Activated CD4-positive, alpha-beta T cell treated with anti-CD3 and anti-CD28 coated beads, Interleukin-2, amount 10 ng/mL, durations not matched to agents 7 days and 5 days (primary cell): ENCODE measurements around the gene NEU1. TPM values are rescaled to one million over a fixed set of nuclear protein-coding genes. Genes with fewer than 3 reads are reported as not detected.

Source experiments
- CTCF ChIA-PET: fragments of 350-600 bp; sonication (Branson Sonifier 250); formaldehyde crosslinking; loops from one replicate; lab custom pipeline; 2021; ENCODE audit warnings: antibody characterized with exemption; lab: Charles Lee
- POLR2A ChIA-PET: fragments of 350-600 bp; sonication (Branson Sonifier 250); formaldehyde crosslinking; loops from one replicate; lab custom pipeline; 2021; ENCODE audit warnings: antibody characterized with exemption; lab: Charles Lee
- DNase-seq: peaks from one replicate; pipeline ENCODE4 v3.0.0-alpha.2; 2020
- H3K27ac Mint-ChIP-seq: one replicate; pipeline ENCODE4 v1.8.0; 2021; ENCODE audit warnings: mild to moderate bottlenecking, moderate library complexity, mixed read lengths
- H3K27me3 Mint-ChIP-seq: one replicate; pipeline ENCODE4 v1.8.0; 2021; ENCODE audit warnings: mixed read lengths
- H3K36me3 Mint-ChIP-seq: one replicate; pipeline ENCODE4 v1.8.0; 2021; ENCODE audit warnings: low read depth, mixed read lengths
- H3K4me1 Mint-ChIP-seq: one replicate; pipeline ENCODE4 v1.8.0; 2021; ENCODE audit warnings: mixed read lengths
- H3K4me3 Mint-ChIP-seq: one replicate; pipeline ENCODE4 v1.8.0; 2021; ENCODE audit warnings: mild to moderate bottlenecking, moderate library complexity, mixed read lengths
- H3K9me3 Mint-ChIP-seq: one replicate; pipeline ENCODE4 v1.8.0; 2021; ENCODE audit warnings: mixed read lengths
- total RNA-seq, 2 experiments: library from RNA; stranded (reverse); gene quantifications; one replicate each; pipeline ENCODE4 v1.2.3, GENCODE V29; 2021

The NEU1 gene
- total RNA-seq, 2 experiments from 2014 or later: 16.7 to 17.0 TPM

DNA sequence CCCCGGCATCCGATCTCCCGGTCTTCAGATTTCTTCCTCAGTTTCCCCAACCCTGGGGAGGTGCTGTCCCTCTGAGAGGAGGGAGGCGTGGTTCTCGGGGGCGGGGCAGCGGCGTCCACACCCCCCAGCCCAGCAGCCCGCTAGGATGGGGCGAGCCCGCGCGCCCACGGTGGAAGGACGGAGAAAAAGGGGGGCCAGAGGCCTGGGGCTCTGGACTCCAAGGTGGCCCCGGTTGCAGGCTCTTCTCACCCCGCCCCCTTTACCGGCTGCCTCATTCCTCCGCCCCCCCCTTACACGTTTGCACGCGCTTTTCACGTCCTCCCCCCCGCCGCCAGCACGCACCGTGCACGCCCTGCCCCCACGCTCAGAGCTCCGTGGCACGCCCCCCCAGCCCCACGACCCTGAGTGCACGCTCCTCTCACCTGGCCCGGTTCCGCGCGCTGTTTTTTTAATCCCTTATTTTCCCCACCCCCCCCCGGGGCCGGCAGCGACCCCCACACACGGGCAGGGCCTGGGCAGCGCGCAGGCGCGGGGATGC is 38.9 kb upstream of the NEU1 start:
- Mint-ChIP-seq H3K36me3 (peaks cover 5% of the 10 kb centered on the region), H3K4me3 (peak overlapping the region; percentile 56), H3K4me1 (peaks cover 32% of the 10 kb centered on the region), H3K9me3 (no peaks in the 10 kb centered on the region), H3K27me3 (peaks cover 14% of the 10 kb centered on the region), H3K27ac (no peak overlapping the region)
- ChIA-PET POLR2A (no interaction called here), CTCF (no interaction called here)
- peak; percentile 63 for DNase-seq

DNA sequence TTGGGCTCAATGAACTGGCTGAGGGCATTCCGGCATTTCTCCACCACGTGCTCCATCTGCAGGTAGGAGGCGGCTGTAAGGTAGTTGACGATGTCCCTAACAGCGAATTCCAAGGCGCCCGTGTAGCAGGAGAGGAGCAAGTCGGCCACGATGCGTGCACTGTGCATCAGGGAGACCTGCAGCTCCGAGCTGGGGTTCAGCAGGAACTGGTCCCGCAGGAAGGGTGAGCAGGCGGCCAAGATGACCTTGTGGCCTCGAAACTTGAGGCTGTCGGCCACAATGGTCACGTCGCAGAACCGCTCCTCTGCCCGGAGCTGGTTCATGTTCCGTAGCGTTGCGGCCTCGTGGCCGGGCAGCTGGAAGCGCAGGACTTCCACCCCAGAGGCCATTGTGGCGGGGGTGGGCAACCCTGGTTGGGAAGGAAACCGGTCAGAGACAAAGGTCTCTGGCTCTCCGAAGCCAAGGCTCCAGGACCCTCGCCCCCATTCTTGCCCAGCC is 38.3 kb upstream of the NEU1 start:
- H3K27ac Mint-ChIP-seq: no peak overlapping the region

DNA sequence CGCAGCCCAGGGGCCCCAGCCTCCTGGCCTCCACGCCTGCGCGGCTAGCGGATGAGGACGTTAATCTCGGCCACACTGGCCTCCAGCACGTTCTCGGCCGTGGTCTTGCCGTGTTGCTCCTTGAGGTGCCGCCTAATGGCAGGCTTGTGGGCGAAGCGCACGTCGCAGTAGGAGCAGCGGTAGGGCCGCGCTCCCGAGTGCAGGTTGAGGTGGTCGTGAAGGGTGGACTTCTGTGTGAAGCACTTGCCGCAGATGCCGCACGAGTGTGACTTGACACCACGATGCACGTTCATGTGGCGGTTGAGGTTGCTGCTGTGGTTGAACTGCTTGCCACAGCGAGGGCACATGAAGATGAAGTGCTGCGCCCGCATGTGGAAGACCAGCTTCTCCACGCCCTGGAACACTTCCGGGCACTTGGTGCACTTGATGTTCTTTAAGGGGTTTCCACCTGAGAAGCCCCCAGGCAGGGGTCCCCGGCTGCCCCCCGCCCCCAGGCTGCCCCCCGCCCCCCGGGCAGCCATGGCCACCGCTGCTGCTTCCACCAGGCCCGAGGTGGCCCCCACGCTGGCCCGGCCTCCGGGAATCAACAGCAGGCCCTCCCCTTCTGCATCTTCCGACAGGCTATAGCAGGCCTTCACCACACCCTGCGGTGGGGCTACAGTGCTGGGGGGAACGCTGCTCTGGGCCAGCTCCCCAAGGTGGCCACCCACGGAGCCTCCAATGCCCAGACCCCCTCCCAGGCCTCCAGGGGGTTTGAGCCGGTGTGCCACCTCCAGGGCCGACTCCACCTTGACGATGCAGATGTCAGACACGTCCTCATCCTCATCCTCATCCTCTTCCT is 37.5 kb upstream of the NEU1 start:
- H3K4me1 Mint-ChIP-seq: peaks cover 39% of the 10 kb centered on the region
- CTCF ChIA-PET: interaction anchor here (0.6 kb wide), 1 partner anchor 194 kb away, joined by 3 read pairs; no protein-coding TSS in a partner anchor
- H3K9me3 Mint-ChIP-seq: no peaks in the 10 kb centered on the region
- no peak for DNase-seq
- POLR2A ChIA-PET: no interaction called here
- peaks cover 9% of the 10 kb centered on the region for H3K27me3 Mint-ChIP-seq
- peaks cover 11% of the 10 kb centered on the region for H3K36me3 Mint-ChIP-seq
- H3K4me3 Mint-ChIP-seq: peak overlapping the region; percentile 40
- no peak overlapping the region for H3K27ac Mint-ChIP-seq

More for the DNA sequence above, 38.3 kb upstream of the NEU1 start:
- ChIA-PET CTCF (interaction anchor here (0.6 kb wide), 1 partner anchor 195 kb away, joined by 3 read pairs; no protein-coding TSS in a partner anchor), POLR2A (no interaction called here)
- peak overlapping the region; percentile 56 for H3K4me3 Mint-ChIP-seq
- DNase-seq: no peak
- H3K4me1 Mint-ChIP-seq: peaks cover 34% of the 10 kb centered on the region
- peaks cover 7% of the 10 kb centered on the region for H3K36me3 Mint-ChIP-seq
- H3K9me3 Mint-ChIP-seq: no peaks in the 10 kb centered on the region
- H3K27me3 Mint-ChIP-seq: peaks cover 9% of the 10 kb centered on the region

- Mint-ChIP-seq H3K36me3 (peaks cover 11% of the 10 kb centered on the region), H3K9me3 (no peaks in the 10 kb centered on the region), H3K27me3 (peaks cover 6% of the 10 kb centered on the region), H3K27ac (no peak overlapping the region), H3K4me1 (peaks cover 39% of the 10 kb centered on the region), H3K4me3 (peak overlapping the region; percentile 60)
- ChIA-PET CTCF (interaction anchor here (0.8 to 2.9 kb wide), 3 partner anchors 11 to 53 kb away, joined by 3 to 11 read pairs (median 3); no protein-coding TSS in a partner anchor), POLR2A (no interaction called here)
- DNase-seq: no peak
Observed at GRCh38 chr6:31899215-31899614, 36.6 kb upstream of the NEU1 start.

DNA sequence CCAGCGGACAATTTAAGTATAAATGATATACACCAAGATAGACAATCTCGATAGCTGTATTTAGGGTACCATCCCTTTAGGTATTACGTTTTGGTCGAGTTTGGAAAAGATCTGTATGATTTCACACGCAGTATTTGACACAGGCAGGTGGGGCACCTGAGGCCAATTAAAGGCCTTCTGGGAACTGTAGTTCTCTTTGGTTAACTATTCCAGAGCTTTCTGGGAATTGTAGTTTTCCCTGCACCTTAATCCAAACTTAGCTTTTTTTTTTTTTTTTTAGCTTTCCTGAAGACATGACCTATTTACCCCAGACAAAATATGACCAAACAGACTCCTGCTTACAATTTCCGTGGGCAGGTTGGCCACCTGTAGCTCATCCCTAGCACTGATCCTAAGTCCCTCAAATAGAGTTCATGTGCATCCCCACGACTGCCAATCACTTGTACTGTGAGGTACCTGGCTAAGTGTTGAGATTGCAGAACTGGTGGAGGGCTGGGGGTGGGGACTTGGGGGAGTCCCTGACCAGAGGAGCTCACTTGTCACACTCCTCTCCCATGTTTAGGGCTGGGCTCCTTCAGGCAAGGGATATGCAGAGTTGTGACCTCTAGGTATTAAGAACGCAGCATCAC is 35.9 kb upstream of the NEU1 start:
- peak; percentile 46 for DNase-seq
- Mint-ChIP-seq H3K36me3 (peaks cover 13% of the 10 kb centered on the region), H3K27ac (peak overlapping the region; percentile 90), H3K27me3 (peaks cover under 1% of the 10 kb centered on the region), H3K4me1 (peaks cover 42% of the 10 kb centered on the region), H3K4me3 (peak overlapping the region; percentile 88), H3K9me3 (no peaks in the 10 kb centered on the region)
- ChIA-PET POLR2A (no interaction called here), CTCF (interaction anchor here (0.5 to 2.9 kb wide), 12 partner anchors 11 to 1334 kb away, joined by 3 to 11 read pairs (median 3); partner anchors contain the start of genes ATAT1 and GPANK1)

- no peaks in the 10 kb centered on the region for H3K9me3 Mint-ChIP-seq
- H3K4me3 Mint-ChIP-seq: peak within 1 kb of the TSS; percentile 88
- ChIA-PET POLR2A (interaction anchor here (1.2 kb wide), 1 partner anchor 54 kb away, joined by 3 read pairs; no protein-coding TSS in a partner anchor), CTCF (interaction anchor here (0.6 to 2.9 kb wide), 13 partner anchors 10 to 1271 kb away, joined by 3 to 11 read pairs (median 3); partner anchors contain the start of genes ATAT1, GPANK1 and NEU1)
- H3K4me1 Mint-ChIP-seq: peaks cover 42% of the 10 kb centered on the region
- H3K27me3 Mint-ChIP-seq: no peaks in the 10 kb centered on the region
- peaks cover 17% of the 10 kb centered on the region for H3K36me3 Mint-ChIP-seq
- DNase-seq: peak; percentile 87
- peak within 1 kb of the TSS; percentile 90 for H3K27ac Mint-ChIP-seq
Observed at GRCh38 chr6:31897612-31898382, 35.2 kb upstream of the NEU1 start, which contains the start of gene EHMT2. EHMT2 (minus strand) TSS chr6:31897698; CDS start chr6:31897677, 21 bp downstream.

GRCh38 chr6:31896856-31897611 is 34.4 kb upstream of the NEU1 start:
- DNase-seq: no peak

DNA sequence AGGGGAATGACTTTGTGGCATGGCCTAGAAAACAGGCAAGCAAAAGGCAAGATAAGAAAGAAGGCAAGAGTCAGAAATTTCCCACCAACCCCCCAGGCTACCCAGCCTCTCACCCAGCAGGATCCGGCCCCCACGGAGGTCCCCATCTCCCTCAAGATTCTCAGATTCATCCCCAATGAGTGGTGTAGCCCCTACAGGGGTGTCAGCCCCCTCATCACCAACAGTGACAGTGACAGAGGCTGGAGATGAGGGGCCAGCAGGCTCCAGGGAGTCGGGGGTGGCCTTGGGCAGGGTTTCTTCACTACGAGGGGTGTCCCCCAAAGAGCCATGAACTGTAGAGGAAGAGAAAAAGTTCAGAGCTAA is 33.9 kb upstream of the NEU1 start:
- peak overlapping the region; percentile 79 for H3K4me3 Mint-ChIP-seq
- DNase-seq: no peak
- H3K9me3 Mint-ChIP-seq: no peaks in the 10 kb centered on the region
- H3K36me3 Mint-ChIP-seq: peaks cover 24% of the 10 kb centered on the region
- H3K4me1 Mint-ChIP-seq: peaks cover 37% of the 10 kb centered on the region
- ChIA-PET CTCF (interaction anchor here (0.6 to 2.9 kb wide), 3 partner anchors 8 to 126 kb away, joined by 3 to 11 read pairs (median 4); no protein-coding TSS in a partner anchor), POLR2A (no interaction called here)
- H3K27me3 Mint-ChIP-seq: no peaks in the 10 kb centered on the region
- peak overlapping the region; percentile 85 for H3K27ac Mint-ChIP-seq

More at GRCh38 chr6:31896856-31897611, 34.4 kb upstream of the NEU1 start:
- POLR2A ChIA-PET: interaction anchor here (1.2 kb wide), 1 partner anchor 55 kb away, joined by 3 read pairs; no protein-coding TSS in a partner anchor
- Mint-ChIP-seq H3K4me3 (peak overlapping the region; percentile 79), H3K27me3 (no peaks in the 10 kb centered on the region), H3K27ac (peak overlapping the region; percentile 85), H3K36me3 (peaks cover 22% of the 10 kb centered on the region), H3K9me3 (no peaks in the 10 kb centered on the region), H3K4me1 (peaks cover 37% of the 10 kb centered on the region)
- CTCF ChIA-PET: interaction anchor here (0.6 to 2.9 kb wide), 7 partner anchors 9 to 298 kb away, joined by 3 to 11 read pairs (median 4); partner anchors contain the start of gene NEU1

GRCh38 chr6:31892821-31893220 is 30.2 kb upstream of the NEU1 start:
- no peaks in the 10 kb centered on the region for H3K9me3 Mint-ChIP-seq
- peaks cover 19% of the 10 kb centered on the region for H3K4me1 Mint-ChIP-seq
- no peaks in the 10 kb centered on the region for H3K27me3 Mint-ChIP-seq
- no peak overlapping the region for H3K4me3 Mint-ChIP-seq
- ChIA-PET CTCF (interaction anchor here (0.6 kb wide), 1 partner anchor 43 kb away, joined by 3 read pairs; no protein-coding TSS in a partner anchor), POLR2A (no interaction called here)
- no peak for DNase-seq
- peaks cover 37% of the 10 kb centered on the region for H3K36me3 Mint-ChIP-seq
- peak overlapping the region; percentile 6 for H3K27ac Mint-ChIP-seq

DNA sequence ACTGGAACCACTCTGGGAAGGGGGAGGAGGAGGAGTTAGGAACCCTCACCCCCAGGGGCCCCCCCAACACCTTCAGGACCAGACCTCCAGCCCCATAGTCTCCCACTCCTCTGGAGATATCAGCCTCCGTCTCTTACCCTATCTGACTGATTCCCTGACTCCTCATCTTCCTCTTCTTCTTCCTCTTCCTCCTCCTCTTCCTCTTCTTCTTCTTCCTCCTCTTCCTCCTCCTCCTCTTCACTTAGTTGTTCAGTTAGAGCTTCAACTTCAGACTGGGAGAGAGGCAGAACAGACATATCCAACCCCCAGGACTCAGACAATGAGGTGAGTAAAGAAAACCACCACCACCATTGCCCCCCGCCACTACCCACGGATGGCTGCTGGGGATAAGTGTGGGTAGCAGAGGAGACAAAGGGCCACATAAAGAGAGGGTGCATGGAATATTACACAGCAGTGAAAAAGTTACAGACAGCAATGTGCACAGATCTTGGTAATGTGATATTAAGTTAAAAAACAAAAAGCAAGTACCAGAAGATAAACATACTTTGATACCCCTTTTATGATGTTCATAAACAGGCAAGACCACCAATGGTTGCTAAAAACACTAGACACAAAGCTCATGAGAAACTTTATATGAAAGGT is 26.8 kb upstream of the NEU1 start:
- Mint-ChIP-seq H3K4me3 (no peak overlapping the region), H3K4me1 (peaks cover 6% of the 10 kb centered on the region), H3K27me3 (no peaks in the 10 kb centered on the region), H3K27ac (no peak overlapping the region), H3K36me3 (peaks cover 47% of the 10 kb centered on the region), H3K9me3 (no peaks in the 10 kb centered on the region)
- POLR2A ChIA-PET: no interaction called here
- DNase-seq: no peak
- CTCF ChIA-PET: interaction anchor here (1.0 to 1.3 kb wide), 2 partner anchors 13 to 86 kb away, joined by 3 read pairs; no protein-coding TSS in a partner anchor
